Testis (tissue), 2 donors: ENCODE data around the gene FRMD5.

Source experiments
- CTCF ChIP-seq, 3 experiments: fragments of 450-650 bp in 2 of 3; fragments of 200-600 bp in 1 of 3; sonication (generic) in 1 of 3; IDR thresholded peaks; one replicate each; pipeline ENCODE4 v1.5.1; 2016 to 2019; ENCODE audit warnings: antibody characterized with exemption in 3 of 3, mild to moderate bottlenecking in 2 of 3, moderate library complexity in 1 of 3
- POLR2A ChIP-seq: fragments of 450-650 bp; IDR thresholded peaks from one replicate; pipeline ENCODE4 v1.6.1; 2017; ENCODE audit warnings: antibody characterized with exemption, mild to moderate bottlenecking, moderate library complexity

- TF ChIP-seq CTCF (IDR thresholded peaks at IDR 0.05) (no peak), POLR2A (no peak)
Observed at GRCh38 chr15:43941071-43941470, 254.0 kb downstream of the FRMD5 start.
